Measurements from ENCODE around the gene SDHD. TPM values are rescaled to one million over a fixed set of nuclear protein-coding genes. Genes with fewer than 3 reads are reported as not detected.

SDHD gene
- total and polyA plus RNA-seq, 10 of the 15 experiments (the other 5 are each of a cell fraction or from before 2014, with no cell fraction given) = 114 to 775 (median 187) TPM

DNA sequence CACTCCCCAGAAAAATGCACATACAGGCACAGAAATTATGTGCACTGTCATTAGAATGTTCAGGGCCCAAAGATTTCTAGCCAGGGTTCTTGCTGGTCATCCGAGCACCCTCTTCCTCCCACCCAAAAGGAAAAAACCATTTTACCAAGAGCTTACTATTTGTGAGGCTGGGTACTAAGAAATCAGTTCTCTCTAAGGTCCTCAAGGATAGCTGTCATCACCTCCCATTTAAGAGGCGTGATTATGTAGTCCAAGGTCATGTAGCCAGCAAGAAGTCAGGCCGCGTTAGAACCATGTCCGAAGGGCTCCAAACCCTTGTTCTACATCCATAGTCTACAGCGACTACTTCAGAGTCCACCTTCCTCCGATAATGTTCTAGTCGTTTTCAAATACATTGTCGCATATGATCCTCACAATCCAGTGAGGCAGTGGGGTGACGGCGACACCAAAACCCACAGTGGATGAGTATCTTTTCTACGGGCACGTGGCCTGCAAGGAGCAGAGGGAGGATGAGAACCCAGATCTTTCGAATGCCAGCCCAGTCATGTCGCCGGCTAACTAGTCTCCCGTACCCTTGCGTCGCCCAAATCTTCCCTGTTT, 751 bp upstream of the SDHD start (continued):
- no peak for TF ChIP-seq MYC (IDR thresholded peaks at IDR 0.05; ENCODE audit: insufficient read depth, insufficient read length, insufficient replicate concordance, low read length, severe bottlenecking)
- TF ChIP-seq, protein P1, sequence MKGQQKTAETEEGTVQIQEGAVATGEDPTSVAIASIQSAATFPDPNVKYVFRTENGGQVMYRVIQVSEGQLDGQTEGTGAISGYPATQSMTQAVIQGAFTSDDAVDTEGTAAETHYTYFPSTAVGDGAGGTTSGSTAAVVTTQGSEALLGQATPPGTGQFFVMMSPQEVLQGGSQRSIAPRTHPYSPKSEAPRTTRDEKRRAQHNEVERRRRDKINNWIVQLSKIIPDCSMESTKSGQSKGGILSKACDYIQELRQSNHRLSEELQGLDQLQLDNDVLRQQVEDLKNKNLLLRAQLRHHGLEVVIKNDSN (IDR thresholded peaks at IDR 0.05; ENCODE audit: borderline replicate concordance, extremely low read length, insufficient read depth, low read depth, low read length) = peak; percentile 75
- no peak for TF ChIP-seq KLF5 (IDR thresholded peaks at IDR 0.05; ENCODE audit: partially characterized antibody)
- no peak for TF ChIP-seq MYB (IDR thresholded peaks at IDR 0.05; ENCODE audit: borderline replicate concordance, low read depth, low read length)
- no peak for TF ChIP-seq SP1 (IDR thresholded peaks at IDR 0.05; ENCODE audit: low read depth, low read length)
- TF ChIP-seq, protein P2, sequence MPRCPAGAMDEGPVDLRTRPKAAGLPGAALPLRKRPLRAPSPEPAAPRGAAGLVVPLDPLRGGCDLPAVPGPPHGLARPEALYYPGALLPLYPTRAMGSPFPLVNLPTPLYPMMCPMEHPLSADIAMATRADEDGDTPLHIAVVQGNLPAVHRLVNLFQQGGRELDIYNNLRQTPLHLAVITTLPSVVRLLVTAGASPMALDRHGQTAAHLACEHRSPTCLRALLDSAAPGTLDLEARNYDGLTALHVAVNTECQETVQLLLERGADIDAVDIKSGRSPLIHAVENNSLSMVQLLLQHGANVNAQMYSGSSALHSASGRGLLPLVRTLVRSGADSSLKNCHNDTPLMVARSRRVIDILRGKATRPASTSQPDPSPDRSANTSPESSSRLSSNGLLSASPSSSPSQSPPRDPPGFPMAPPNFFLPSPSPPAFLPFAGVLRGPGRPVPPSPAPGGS (IDR thresholded peaks at IDR 0.05; ENCODE audit: borderline replicate concordance, insufficient read depth, low read depth, low read length, poor library complexity, severe bottlenecking) = peak; percentile 45
- TF ChIP-seq RBBP5 (conservative IDR thresholded peaks at IDR 0.05) = no peak
- TF ChIP-seq NFYA (IDR thresholded peaks at IDR 0.05; ENCODE audit: borderline replicate concordance, low read depth, low read length) = no peak
- TF ChIP-seq MXI1 (IDR thresholded peaks at IDR 0.05; ENCODE audit: low read depth, low read length) = no peak
- TF ChIP-seq HDAC2 (IDR thresholded peaks at IDR 0.05) = no peak
- TF ChIP-seq SIN3A (IDR thresholded peaks at IDR 0.05; ENCODE audit: low read depth, low read length) = no peak
- TF ChIP-seq, protein P3, sequence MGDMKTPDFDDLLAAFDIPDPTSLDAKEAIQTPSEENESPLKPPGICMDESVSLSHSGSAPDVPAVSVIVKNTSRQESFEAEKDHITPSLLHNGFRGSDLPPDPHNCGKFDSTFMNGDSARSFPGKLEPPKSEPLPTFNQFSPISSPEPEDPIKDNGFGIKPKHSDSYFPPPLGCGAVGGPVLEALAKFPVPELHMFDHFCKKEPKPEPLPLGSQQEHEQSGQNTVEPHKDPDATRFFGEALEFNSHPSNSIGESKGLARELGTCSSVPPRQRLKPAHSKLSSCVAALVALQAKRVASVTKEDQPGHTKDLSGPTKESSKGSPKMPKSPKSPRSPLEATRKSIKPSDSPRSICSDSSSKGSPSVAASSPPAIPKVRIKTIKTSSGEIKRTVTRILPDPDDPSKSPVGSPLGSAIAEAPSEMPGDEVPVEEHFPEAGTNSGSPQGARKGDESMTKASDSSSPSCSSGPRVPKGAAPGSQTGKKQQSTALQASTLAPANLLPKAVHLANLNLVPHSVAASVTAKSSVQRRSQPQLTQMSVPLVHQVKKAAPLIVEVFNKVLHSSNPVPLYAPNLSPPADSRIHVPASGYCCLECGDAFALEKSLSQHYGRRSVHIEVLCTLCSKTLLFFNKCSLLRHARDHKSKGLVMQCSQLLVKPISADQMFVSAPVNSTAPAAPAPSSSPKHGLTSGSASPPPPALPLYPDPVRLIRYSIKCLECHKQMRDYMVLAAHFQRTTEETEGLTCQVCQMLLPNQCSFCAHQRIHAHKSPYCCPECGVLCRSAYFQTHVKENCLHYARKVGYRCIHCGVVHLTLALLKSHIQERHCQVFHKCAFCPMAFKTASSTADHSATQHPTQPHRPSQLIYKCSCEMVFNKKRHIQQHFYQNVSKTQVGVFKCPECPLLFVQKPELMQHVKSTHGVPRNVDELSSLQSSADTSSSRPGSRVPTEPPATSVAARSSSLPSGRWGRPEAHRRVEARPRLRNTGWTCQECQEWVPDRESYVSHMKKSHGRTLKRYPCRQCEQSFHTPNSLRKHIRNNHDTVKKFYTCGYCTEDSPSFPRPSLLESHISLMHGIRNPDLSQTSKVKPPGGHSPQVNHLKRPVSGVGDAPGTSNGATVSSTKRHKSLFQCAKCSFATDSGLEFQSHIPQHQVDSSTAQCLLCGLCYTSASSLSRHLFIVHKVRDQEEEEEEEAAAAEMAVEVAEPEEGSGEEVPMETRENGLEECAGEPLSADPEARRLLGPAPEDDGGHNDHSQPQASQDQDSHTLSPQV (IDR thresholded peaks at IDR 0.05) = no peak
- TF ChIP-seq NRF1 (conservative IDR thresholded peaks at IDR 0.05; ENCODE audit: low read depth, low read length) = no peak
